Measurements from ENCODE around the gene TMED9.
"Not testable (repeated sequence)": the region's sequence is repeated elsewhere in the genome, so short reads cannot be mapped to it uniquely, and the experiment has no call there.

The TMED9 gene

DNA sequence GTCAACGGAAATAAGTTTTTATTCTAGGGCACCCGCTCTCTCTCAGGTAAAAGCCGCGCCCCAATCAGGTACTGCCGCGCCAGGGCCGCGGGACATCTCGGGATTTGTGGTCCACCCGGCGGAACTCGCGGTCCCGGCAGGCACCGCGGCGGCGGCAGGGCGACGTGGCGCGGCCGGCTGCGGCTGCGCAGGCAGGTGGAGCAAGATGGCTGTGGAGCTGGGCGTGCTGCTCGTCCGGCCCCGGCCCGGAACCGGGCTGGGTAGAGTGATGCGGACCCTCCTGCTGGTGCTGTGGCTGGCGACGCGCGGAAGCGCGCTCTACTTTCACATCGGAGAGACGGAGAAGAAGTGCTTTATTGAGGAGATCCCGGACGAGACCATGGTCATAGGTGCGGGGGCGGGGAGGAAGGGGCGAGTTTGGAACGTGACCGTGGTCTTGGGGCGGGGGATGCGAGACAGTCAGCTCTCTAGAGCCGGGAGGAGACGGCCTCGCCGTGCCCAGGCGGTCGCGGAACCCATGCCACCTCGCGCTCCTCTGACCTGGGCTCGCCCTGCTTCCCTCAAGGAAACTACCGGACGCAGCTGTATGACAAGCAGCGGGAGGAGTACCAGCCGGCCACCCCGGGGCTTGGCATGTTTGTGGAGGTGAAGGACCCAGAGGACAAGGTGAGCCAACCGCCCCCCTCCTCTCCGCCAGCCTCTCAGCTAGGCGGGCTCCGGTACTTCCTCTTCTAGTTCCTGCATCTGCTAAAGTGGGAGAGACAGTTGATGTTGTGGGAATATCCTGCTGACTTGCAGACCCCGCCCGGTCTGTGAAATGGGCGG lies at the start of gene TMED9:
Gene TMED9 (plus strand): TSS at position 194 of the 825 bp plus-strand sequence. CDS start 12 bp downstream, at position 206.
- in situ Hi-C loops (cut with MboI; ENCODE audit: low pct_unique_long_range_greater_than_20kb, low sequenced_read_pairs), result no loop called here
- peak; percentile 87 for DNase-seq

DNA sequence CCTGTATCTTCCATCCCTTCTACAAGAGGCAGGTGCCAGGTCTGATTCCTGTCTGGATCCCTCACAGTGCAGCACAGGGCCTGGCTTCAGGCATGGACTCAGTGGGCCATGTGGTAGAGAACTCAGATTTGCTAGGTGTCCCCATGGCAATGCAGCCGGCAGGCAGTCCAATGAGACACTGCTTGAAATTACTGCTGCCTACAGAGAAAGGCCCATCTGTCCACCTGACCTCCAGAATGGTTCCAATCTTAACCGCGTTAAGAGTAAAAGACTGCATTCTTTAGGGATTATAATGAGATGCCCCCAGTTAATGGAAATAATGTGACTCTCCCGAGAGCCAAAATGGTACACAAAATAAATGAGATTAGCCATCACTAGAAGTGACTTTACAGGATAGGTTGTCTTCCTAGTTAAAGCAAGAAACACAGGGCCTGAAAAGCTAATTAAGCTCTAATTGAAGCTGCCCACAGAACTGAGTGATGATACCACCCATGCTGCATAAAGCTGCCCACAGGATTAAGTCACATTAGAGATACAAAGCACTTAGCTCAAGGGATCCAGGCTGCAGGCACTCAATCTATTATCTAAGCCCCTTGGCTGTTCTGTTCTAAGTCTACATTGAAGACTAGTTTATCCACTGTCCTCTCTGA lies 49.1 kb upstream of the TMED9 start:
- in situ Hi-C loops (cut with MboI; ENCODE audit: low pct_unique_long_range_greater_than_20kb, low sequenced_read_pairs), result no loop called here
- DNase-seq, result no peak

GRCh38 chr5:177545487-177546257 lies 46.3 kb upstream of the TMED9 start:
- in situ Hi-C loops (cut with MboI; ENCODE audit: low pct_unique_long_range_greater_than_20kb, low sequenced_read_pairs), result no loop called here
- DNase-seq, result peak; percentile 19

DNA sequence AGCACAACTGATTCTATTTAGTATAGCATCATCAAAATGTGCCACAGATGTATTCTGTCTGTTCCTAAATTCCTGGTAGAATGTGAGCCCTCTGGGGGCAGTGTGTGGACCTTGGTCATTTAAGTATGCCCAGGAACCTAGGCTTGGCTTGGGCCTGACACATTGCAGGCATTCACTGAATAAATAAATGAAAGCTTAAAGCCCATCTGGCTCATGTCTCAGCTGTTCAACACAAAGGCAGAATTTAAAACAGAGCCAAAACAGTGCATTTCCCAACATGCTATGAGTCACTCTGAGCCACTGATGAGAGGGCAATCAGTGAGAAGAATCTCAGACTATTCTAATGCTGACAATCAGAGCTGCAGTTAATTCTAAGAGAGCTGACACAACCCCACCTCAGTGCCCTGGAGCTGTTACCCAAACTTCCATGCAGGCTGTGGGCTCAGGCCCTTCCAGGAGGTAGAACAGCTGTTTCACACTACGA lies 45.7 kb upstream of the TMED9 start:
- in situ Hi-C loops (cut with MboI; ENCODE audit: low pct_unique_long_range_greater_than_20kb, low sequenced_read_pairs), result no loop called here
- no peak for DNase-seq

GRCh38 chr5:177547736-177548135 lies 44.3 kb upstream of the TMED9 start:
- in situ Hi-C loops (cut with MboI; ENCODE audit: low pct_unique_long_range_greater_than_20kb, low sequenced_read_pairs), result no loop called here
- no peak for DNase-seq

DNA sequence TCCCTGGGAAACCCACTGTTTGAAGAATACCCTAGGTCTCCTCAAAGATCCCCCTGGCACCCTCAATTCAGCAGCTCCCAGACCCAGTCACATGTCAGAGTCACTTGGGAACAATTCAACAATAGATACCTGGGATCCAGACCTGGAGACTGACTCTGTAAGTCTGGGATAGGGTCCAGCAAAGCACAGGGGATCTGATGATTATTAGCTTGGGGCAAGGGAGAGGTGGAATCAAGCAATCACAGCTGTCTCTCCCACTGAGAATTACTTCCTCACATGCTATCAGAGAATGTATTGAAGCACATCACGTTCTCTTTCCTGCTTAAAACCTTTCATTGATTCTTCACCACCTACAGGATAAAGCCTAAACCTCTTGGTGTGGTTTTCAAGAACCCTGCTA lies 43.5 kb upstream of the TMED9 start:
- DNase-seq, result no peak
- in situ Hi-C loops (cut with MboI; ENCODE audit: low pct_unique_long_range_greater_than_20kb, low sequenced_read_pairs), result no loop called here

- no peak for DNase-seq
- in situ Hi-C loops (cut with MboI; ENCODE audit: low pct_unique_long_range_greater_than_20kb, low sequenced_read_pairs), result no loop called here
Measured at GRCh38 chr5:177550122-177550521, 41.9 kb upstream of the TMED9 start.

GRCh38 chr5:177552839-177553455 lies 39.1 kb upstream of the TMED9 start:
- in situ Hi-C loops (cut with MboI; ENCODE audit: low pct_unique_long_range_greater_than_20kb, low sequenced_read_pairs), result no loop called here
- DNase-seq, result no peak

GRCh38 chr5:177553671-177554429 lies 38.2 kb upstream of the TMED9 start:
- in situ Hi-C loops (cut with MboI; ENCODE audit: low pct_unique_long_range_greater_than_20kb, low sequenced_read_pairs), result no loop called here
- DNase-seq, result peak; percentile 27

GRCh38 chr5:177554474-177555111 lies 37.4 kb upstream of the TMED9 start, which contains the start of gene FAM193B:
TSS of gene FAM193B (minus strand) at chr5:177554563. CDS start at chr5:177554458, 105 bp downstream.
- peak; percentile 95 for DNase-seq
- in situ Hi-C loops (cut with MboI; ENCODE audit: low pct_unique_long_range_greater_than_20kb, low sequenced_read_pairs), result no loop called here

GRCh38 chr5:177555228-177555627 lies 36.8 kb upstream of the TMED9 start:
- in situ Hi-C loops (cut with MboI; ENCODE audit: low pct_unique_long_range_greater_than_20kb, low sequenced_read_pairs), result no loop called here
- no peak for DNase-seq

DNA sequence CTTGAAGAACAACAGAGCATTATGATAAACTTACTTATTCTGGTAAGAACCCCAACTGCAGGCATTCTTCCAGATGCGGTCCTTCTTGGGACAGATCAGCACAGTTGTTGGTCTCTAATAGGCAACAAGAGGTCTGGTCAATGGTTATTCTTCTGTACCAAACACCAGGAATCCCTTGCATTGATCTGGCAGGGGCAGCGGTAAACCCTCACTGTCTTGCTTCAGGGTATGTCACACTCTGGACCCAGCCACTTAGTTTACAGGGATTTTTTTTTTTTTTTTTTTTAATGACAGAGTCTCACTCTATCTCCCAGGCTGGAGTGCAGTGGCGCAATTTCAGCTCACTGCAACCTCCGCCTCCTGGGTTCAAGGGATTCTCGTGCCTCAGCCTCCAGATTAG lies 36.3 kb upstream of the TMED9 start:
- DNase-seq, result no peak
- in situ Hi-C loops (cut with MboI; ENCODE audit: low pct_unique_long_range_greater_than_20kb, low sequenced_read_pairs), result no loop called here

DNA sequence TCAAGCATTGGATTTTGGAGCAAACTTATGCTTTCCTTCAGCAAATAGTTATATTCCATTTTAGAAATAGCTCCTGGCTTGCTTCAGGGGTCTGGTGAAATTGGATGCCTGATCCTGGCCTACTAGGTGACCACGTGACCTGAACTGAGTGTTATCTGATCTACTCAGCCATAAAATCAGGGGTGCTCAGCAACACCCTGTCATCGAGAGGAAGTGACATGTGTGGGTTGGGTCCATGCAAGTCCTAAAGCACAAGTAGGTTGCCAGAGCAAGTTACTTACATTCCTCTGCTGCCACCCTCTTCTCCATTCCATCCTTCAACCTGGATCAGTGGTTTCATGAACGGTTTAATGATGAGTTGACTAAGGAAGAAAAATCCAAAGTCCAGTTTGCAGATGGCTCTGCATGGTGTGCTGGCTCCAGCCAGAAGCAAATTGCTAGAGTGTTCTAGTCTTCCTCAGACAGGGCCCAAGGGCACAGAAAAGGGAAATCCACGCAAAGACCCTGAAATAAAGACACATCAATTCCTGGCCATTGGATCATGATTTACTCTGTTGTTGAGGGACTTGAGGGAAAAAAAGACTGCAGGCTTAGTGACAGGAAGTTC lies 34.9 kb upstream of the TMED9 start:
- peak; percentile 71 for DNase-seq
- in situ Hi-C loops (cut with MboI; ENCODE audit: low pct_unique_long_range_greater_than_20kb, low sequenced_read_pairs), result no loop called here

GRCh38 chr5:177557796-177558195 lies 34.2 kb upstream of the TMED9 start:
- no peak for DNase-seq
- in situ Hi-C loops (cut with MboI; ENCODE audit: low pct_unique_long_range_greater_than_20kb, low sequenced_read_pairs), result no loop called here

GRCh38 chr5:177559446-177559941 lies 32.5 kb upstream of the TMED9 start:
- in situ Hi-C loops (cut with MboI; ENCODE audit: low pct_unique_long_range_greater_than_20kb, low sequenced_read_pairs); DNase-seq: not testable (repeated sequence)

DNA sequence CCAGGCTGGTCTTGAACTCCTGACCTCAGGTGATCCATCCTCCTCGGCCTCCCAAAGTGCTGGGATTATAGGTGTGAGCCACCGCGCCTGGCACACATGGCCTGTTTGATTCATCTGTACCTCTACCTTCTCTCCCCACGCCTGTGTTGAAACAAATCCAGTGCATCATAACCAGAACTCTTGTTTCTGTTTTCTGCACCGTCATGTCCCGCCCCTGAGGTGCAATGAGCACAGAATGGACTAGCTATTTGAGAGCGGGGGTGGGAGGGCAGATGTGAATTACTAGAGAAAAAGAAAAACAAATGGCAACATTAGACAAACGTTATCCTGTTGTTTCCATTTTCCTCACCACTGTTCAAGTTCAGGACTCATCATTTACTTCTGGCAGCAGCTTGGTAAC lies 27.0 kb upstream of the TMED9 start:
- DNase-seq, result no peak
- in situ Hi-C loops (cut with MboI; ENCODE audit: low pct_unique_long_range_greater_than_20kb, low sequenced_read_pairs), result no loop called here

DNA sequence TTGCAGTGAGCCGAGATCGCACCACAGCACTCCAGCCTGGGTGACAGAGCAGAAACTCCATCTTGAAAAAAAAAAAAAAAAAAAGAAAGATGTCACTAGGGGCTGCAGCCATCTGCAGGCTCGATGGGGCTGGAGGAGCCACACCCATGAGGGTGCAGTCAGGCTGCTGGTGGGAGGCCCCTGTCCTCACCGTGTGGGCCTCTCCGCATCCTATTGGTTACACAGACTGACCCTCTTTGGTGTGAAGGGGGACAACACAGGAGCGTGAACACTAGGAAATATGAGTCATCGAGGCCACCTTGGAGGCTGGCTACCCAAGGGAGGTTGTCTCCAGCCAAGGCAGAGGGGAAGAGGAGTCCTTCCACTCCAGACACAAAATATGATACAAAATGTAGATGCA lies 23.7 kb upstream of the TMED9 start:
- DNase-seq, result no peak
- in situ Hi-C loops (cut with MboI; ENCODE audit: low pct_unique_long_range_greater_than_20kb, low sequenced_read_pairs), result no loop called here

GRCh38 chr5:177569894-177570293 lies 22.1 kb upstream of the TMED9 start:
- in situ Hi-C loops (cut with MboI; ENCODE audit: low pct_unique_long_range_greater_than_20kb, low sequenced_read_pairs), result no loop called here
- no peak for DNase-seq
